ENCODE data around the gene UBE2C. TPM values are rescaled to one million over a fixed set of nuclear protein-coding genes. Genes with fewer than 3 reads are reported as not detected.

UBE2C gene
- total and polyA plus RNA-seq, 2 of the 8 experiments (the other 6 are each of a cell fraction or from before 2014, with no cell fraction given): 243 to 326 TPM

- Histone ChIP-seq H3K9ac (replicated peaks in 1 of 4; ENCODE audit: extremely low read depth in 1 of 4, low read depth in 3 of 4, low read length in 3 of 4) (no peak overlapping the region), H2BK120ac (replicated peaks; ENCODE audit: low read depth, low read length) (no peak overlapping the region), H3K9me3 (ENCODE audit: insufficient read depth in 2 of 2, low read depth in 1 of 2, low read length in 1 of 2) (no peaks in the 10 kb centered on the region), H3K79me2 (ENCODE audit: control insufficient read depth in 1 of 2, insufficient read depth in 2 of 2, low read length in 2 of 2) (no peaks in the 10 kb centered on the region), H2BK5ac (ENCODE audit: low read depth, low read length) (no peak overlapping the region), H2BK12ac (ENCODE audit: low read depth, low read length) (no peak overlapping the region), H4K8ac (ENCODE audit: extremely low read depth, insufficient read depth, low read length) (peak overlapping the region; percentile 57), H3K79me1 (ENCODE audit: low read depth, low read length) (no peaks in the 10 kb centered on the region), H2AFZ (ENCODE audit: low read length) (no peak overlapping the region), H4K20me1 (replicated peaks in 1 of 2; ENCODE audit: control insufficient read depth in 1 of 2, insufficient read depth in 2 of 2, low read length in 2 of 2) (no peaks in the 10 kb centered on the region), H2AK5ac (ENCODE audit: low read depth, low read length) (no peak overlapping the region), H4K5ac (ENCODE audit: insufficient read length, low read depth, low read length) (no peak overlapping the region), H3K18ac (ENCODE audit: extremely low read depth, low read length) (no peak overlapping the region), H2BK15ac (ENCODE audit: low read length) (no peak overlapping the region), H3K36me3 (ENCODE audit: control insufficient read depth in 2 of 4, insufficient read depth in 4 of 4, low read length in 3 of 4) (no peaks in the 10 kb centered on the region; a peak in 1 of 8 replicates), H3K14ac (ENCODE audit: insufficient read length) (no peak overlapping the region), H3K23ac (ENCODE audit: insufficient read length) (no peak overlapping the region), H3K56ac (replicated peaks; ENCODE audit: insufficient read length, low read depth, low read length) (no peak overlapping the region), H2BK20ac (ENCODE audit: low read length) (no peak overlapping the region; the same call in 1 of the 2 replicates), H3K4ac (replicated peaks; ENCODE audit: insufficient read length, low read depth, low read length) (no peak overlapping the region), H3K27me3 (replicated peaks in 1 of 4; ENCODE audit: control insufficient read depth in 3 of 4, extremely low read depth in 1 of 4, insufficient read depth in 3 of 4, low read length in 3 of 4) (peaks cover 0 to 12% (median 10%) of the 10 kb centered on the region in 4 experiments; a peak in 4 of 7 replicates), H3K4me1 (replicated peaks in 1 of 4; ENCODE audit: control insufficient read depth in 3 of 4, insufficient read depth in 4 of 4, low read length in 3 of 4) (peaks cover 0 to 12% (median 5%) of the 10 kb centered on the region in 4 experiments; a peak in 6 of 7 replicates), H3K4me3 (ENCODE audit: extremely low read depth in 1 of 4, insufficient read depth in 2 of 4, low read depth in 3 of 4, low read length in 4 of 4) (no peak overlapping the region), H3K23me2 (ENCODE audit: low read depth, low read length) (peaks cover 2% of the 10 kb centered on the region; the same call in 1 of the 2 replicates), H4K91ac (replicated peaks; ENCODE audit: insufficient read length, low read length) (no peak overlapping the region), H3K4me2 (ENCODE audit: insufficient read depth in 1 of 2, low read depth in 2 of 2, low read length in 2 of 2) (no peak overlapping the region), H3K27ac (ENCODE audit: low read depth, low read length) (no peak overlapping the region)
- FAIRE-seq (no peak), DNase-seq (ENCODE audit: low read depth in 1 of 2, low spot score in 2 of 2) (no peak)
- WGBS, 2 experiments (ENCODE audit: extremely low coverage in 1 of 2, insufficient coverage in 1 of 2, insufficient read length in 1 of 2, insufficient replicate concordance in 2 of 2, low coverage in 1 of 2, low lambda C conversion rate in 2 of 2, missing lambda C conversion rate in 1 of 2): 74% methylated on average over 6 of the region's 6 CpGs; no CpG with 5 or more reads in 1 of the 2 experiments
- no peak for TF ChIP-seq POLR2A (IDR thresholded peaks at IDR 0.05; ENCODE audit: control extremely low read depth in 1 of 2, low read depth in 2 of 2, low read length in 2 of 2)
- CTCF ChIA-PET (ENCODE audit: partially characterized antibody): interaction anchor here (0.6 to 3.6 kb wide), 8 partner anchors 13 to 374 kb away, joined by 3 to 18 read pairs (median 6); partner anchors contain the start of gene UBE2C
- POLR2A ChIA-PET (ENCODE audit: partially characterized antibody): interaction anchor here (0.8 to 11.0 kb wide), 7 partner anchors 9 to 112 kb away, joined by 3 to 96 read pairs (median 17); partner anchors contain the start of genes PCIF1, SNX21 and UBE2C
These were observed 14.1 kb downstream of the UBE2C start for GRCh38 chr20:45826381-45827019.

Measured in H1 (cell line).